Upper lobe of right lung (tissue), 1 donor: Measurements from ENCODE around the gene AKTIP. TPM values are rescaled to one million over a fixed set of nuclear protein-coding genes. Genes with fewer than 3 reads are reported as not detected.

Source experiments
- ATAC-seq: fragments of 200-7000 bp; cut with Tn5 transposase; one replicate; pipeline ENCODE4 v1.9.1; 2020; ENCODE audit warnings: mild to moderate bottlenecking, moderate library complexity
- DNase-seq: peaks from one replicate; pipeline ENCODE4 v3.0.0-alpha.2; 2020
- H3K27ac ChIP-seq: fragments of 200-600 bp; one replicate; pipeline ENCODE4 v1.8.0; 2022
- H3K27me3 ChIP-seq: fragments of 200-600 bp; one replicate; pipeline ENCODE4 v1.8.0; 2022; ENCODE audit warnings: mild to moderate bottlenecking
- H3K36me3 ChIP-seq: fragments of 200-600 bp; one replicate; pipeline ENCODE4 v1.8.0; 2022
- H3K4me1 ChIP-seq: fragments of 200-600 bp; one replicate; pipeline ENCODE4 v1.8.0; 2022
- H3K4me3 ChIP-seq: fragments of 200-600 bp; one replicate; pipeline ENCODE4 v1.8.0; 2022; ENCODE audit warnings: mild to moderate bottlenecking
- H3K9me3 ChIP-seq: fragments of 200-600 bp; one replicate; pipeline ENCODE4 v1.8.0; 2022
- CTCF ChIP-seq: fragments of 200-600 bp; IDR thresholded peaks from one replicate; pipeline ENCODE4 v1.8.0; 2022; ENCODE audit warnings: antibody characterized with exemption
- intact Hi-C: fragments of 100-400 bp; cut with DNase I; formaldehyde crosslinking; loops from one replicate; pipeline ENCODE4 v1.11.0; 2022
- total RNA-seq: library from RNA; stranded (reverse); fragmentation: NEBNext Ultra II Directional; extraction: Animal tissue kit (Norgen Biotek cat#: 25700); gene quantifications from one replicate; pipeline ENCODE4 v1.2.1, GENCODE V29; 2021
- donor health status: DM: no; HTN: yes; CAD: no; lungs with severe emphysema.

Gene AKTIP
- total RNA-seq, 1 donor from 2014 or later = 40.7 TPM

- Histone ChIP-seq H3K27ac (no peak overlapping the region), H3K27me3 (no peaks in the 10 kb centered on the region), H3K9me3 (no peaks in the 10 kb centered on the region), H3K4me1 (peaks cover 30% of the 10 kb centered on the region), H3K36me3 (no peaks in the 10 kb centered on the region), H3K4me3 (no peak overlapping the region)
- ATAC-seq (no peak), DNase-seq (no peak)
- TF ChIP-seq CTCF = no peak
- intact Hi-C loops = no loop called here
Observed at GRCh38 chr16:53506254-53506653, 3.2 kb upstream of the AKTIP start.

GRCh38 chr16:53504665-53505064 lies 1.7 kb upstream of the AKTIP start:
- Histone ChIP-seq H3K4me1 (peaks cover 26% of the 10 kb centered on the region), H3K9me3 (no peaks in the 10 kb centered on the region), H3K36me3 (peaks cover 3% of the 10 kb centered on the region), H3K27me3 (no peaks in the 10 kb centered on the region), H3K4me3 (peak overlapping the region; percentile 70), H3K27ac (peak overlapping the region; percentile 94)
- intact Hi-C loops = no loop called here
- no peak for TF ChIP-seq CTCF
- no peak for DNase-seq
- ATAC-seq = no peak

- Histone ChIP-seq H3K27ac (peak overlapping the region; percentile 94), H3K4me3 (peak overlapping the region; percentile 70), H3K9me3 (no peaks in the 10 kb centered on the region), H3K4me1 (peaks cover 26% of the 10 kb centered on the region), H3K36me3 (peaks cover 8% of the 10 kb centered on the region), H3K27me3 (no peaks in the 10 kb centered on the region)
- intact Hi-C loops = no loop called here
- no peak for TF ChIP-seq CTCF
- ATAC-seq (no peak), DNase-seq (peak; percentile 69)
Observed at GRCh38 chr16:53503991-53504663, 1.1 kb upstream of the AKTIP start.

- no peaks in the 10 kb centered on the region for H3K27me3 ChIP-seq
- TF ChIP-seq CTCF = no peak
- peaks cover 14% of the 10 kb centered on the region for H3K36me3 ChIP-seq
- ATAC-seq (peak; percentile 93), DNase-seq (peak; percentile 100)
- no peaks in the 10 kb centered on the region for H3K9me3 ChIP-seq
- peak overlapping the region; percentile 91 for H3K4me3 ChIP-seq
- peak overlapping the region; percentile 94 for H3K27ac ChIP-seq
- peaks cover 26% of the 10 kb centered on the region for H3K4me1 ChIP-seq
- intact Hi-C loops = no loop called here
Observed at GRCh38 chr16:53503270-53503923, 388 bp upstream of the AKTIP start.

GRCh38 chr16:53501216-53501859 lies 1.7 kb downstream of the AKTIP start:
- ATAC-seq = no peak
- no peak for TF ChIP-seq CTCF
- no peaks in the 10 kb centered on the region for H3K27me3 ChIP-seq
- no peaks in the 10 kb centered on the region for H3K9me3 ChIP-seq
- H3K4me1 ChIP-seq = peaks cover 26% of the 10 kb centered on the region
- H3K4me3 ChIP-seq = peak overlapping the region; percentile 91
- H3K27ac ChIP-seq = peak overlapping the region; percentile 89
- DNase-seq = no peak
- intact Hi-C loops = no loop called here
- peaks cover 35% of the 10 kb centered on the region for H3K36me3 ChIP-seq
